Effector memory CD4-positive, alpha-beta T cell (primary cell): Measurements from ENCODE around the gene EIF4H.
A peak's percentile ranks its signal among the peaks of the same experiment; 100 is the strongest.
"Not testable (repeated sequence)": the region's sequence is repeated elsewhere in the genome, so short reads cannot be mapped to it uniquely, and the experiment has no call there.

Source experiments
- DNase-seq, 3 donors: peaks; one replicate each; pipeline ENCODE4 v3.0.0-alpha.2; 2020
- H3K27ac ChIP-seq: 2 replicates; pipeline ENCODE4 v1.7.0; 2013; ENCODE audit warnings: mild to moderate bottlenecking, low read length, moderate library complexity; ENCODE audit not compliant: insufficient read depth, poor library complexity, severe bottlenecking
- H3K27me3 ChIP-seq: replicated peaks from 2 replicates; pipeline ENCODE4 v1.7.0; 2013; ENCODE audit warnings: mild to moderate bottlenecking, low read length; ENCODE audit not compliant: insufficient read depth, control insufficient read depth, poor library complexity, severe bottlenecking
- H3K36me3 ChIP-seq: 2 replicates; pipeline ENCODE4 v1.7.0; 2013; ENCODE audit warnings: mild to moderate bottlenecking, low read length, moderate library complexity; ENCODE audit not compliant: control insufficient read depth, insufficient read depth
- H3K4me1 ChIP-seq: 2 replicates; pipeline ENCODE4 v1.7.0; 2013; ENCODE audit warnings: low read length, mild to moderate bottlenecking; ENCODE audit not compliant: control insufficient read depth, insufficient read depth, poor library complexity, severe bottlenecking
- H3K4me3 ChIP-seq: 2 replicates; pipeline ENCODE4 v1.7.0; 2013; ENCODE audit warnings: low read length, low read depth, mild to moderate bottlenecking; ENCODE audit not compliant: insufficient read depth, poor library complexity, severe bottlenecking
- H3K9me3 ChIP-seq: 2 replicates; pipeline ENCODE4 v1.7.0; 2013; ENCODE audit warnings: mild to moderate bottlenecking, low read length, moderate library complexity; ENCODE audit not compliant: control insufficient read depth

Gene EIF4H

GRCh38 chr7:74148491-74148890, 25.7 kb upstream of the EIF4H start:
- no peak overlapping the region for H3K4me3 ChIP-seq
- no peaks in the 10 kb centered on the region for H3K9me3 ChIP-seq
- H3K27ac ChIP-seq, result no peak overlapping the region
- no peaks in the 10 kb centered on the region for H3K36me3 ChIP-seq
- no peak for DNase-seq
- H3K4me1 ChIP-seq, result no peaks in the 10 kb centered on the region
- H3K27me3 ChIP-seq, result no peaks in the 10 kb centered on the region

GRCh38 chr7:74149071-74149470, 25.1 kb upstream of the EIF4H start:
- Histone ChIP-seq H3K9me3 (no peaks in the 10 kb centered on the region), H3K4me1 (no peaks in the 10 kb centered on the region), H3K27me3 (no peaks in the 10 kb centered on the region), H3K36me3 (no peaks in the 10 kb centered on the region), H3K27ac (no peak overlapping the region), H3K4me3 (no peak overlapping the region)
- DNase-seq, result no peak

GRCh38 chr7:74149603-74150002, 24.6 kb upstream of the EIF4H start:
- no peaks in the 10 kb centered on the region for H3K9me3 ChIP-seq
- DNase-seq, result no peak

DNA sequence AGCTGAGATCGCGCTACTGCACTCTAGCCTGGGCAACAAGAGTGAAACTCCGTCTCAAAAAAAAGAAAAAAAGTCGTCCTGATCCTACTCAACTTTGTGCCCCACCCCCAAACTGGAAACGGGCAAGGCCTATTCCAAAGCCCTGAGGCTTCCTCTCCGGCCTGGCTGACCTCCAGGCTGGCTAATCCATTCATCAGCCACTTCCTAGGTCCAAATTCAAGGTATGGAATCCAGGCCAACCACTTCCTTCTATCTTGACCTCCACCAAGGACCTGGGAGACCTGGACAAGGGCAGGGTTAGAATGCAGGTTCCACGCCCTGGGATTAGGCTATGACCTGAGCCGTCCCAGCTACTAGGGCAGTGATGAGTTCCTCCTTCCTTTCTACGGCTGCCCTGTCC, 20.4 kb upstream of the EIF4H start:
- H3K9me3 ChIP-seq, result no peaks in the 10 kb centered on the region
- no peak overlapping the region for H3K4me3 ChIP-seq
- no peaks in the 10 kb centered on the region for H3K4me1 ChIP-seq
- H3K27me3 ChIP-seq, result no peaks in the 10 kb centered on the region
- no peak overlapping the region for H3K27ac ChIP-seq
- no peak for DNase-seq
- no peaks in the 10 kb centered on the region for H3K36me3 ChIP-seq

More at GRCh38 chr7:74149603-74150002, 24.6 kb upstream of the EIF4H start:
- H3K36me3 ChIP-seq, result no peaks in the 10 kb centered on the region
- no peak overlapping the region for H3K27ac ChIP-seq
- no peak overlapping the region for H3K4me3 ChIP-seq
- no peaks in the 10 kb centered on the region for H3K27me3 ChIP-seq
- H3K4me1 ChIP-seq, result no peaks in the 10 kb centered on the region

- no peaks in the 10 kb centered on the region for H3K27me3 ChIP-seq
- no peak overlapping the region for H3K4me3 ChIP-seq
These were observed 18.3 kb upstream of the EIF4H start for GRCh38 chr7:74155810-74156395.

GRCh38 chr7:74157605-74158004, 16.6 kb upstream of the EIF4H start:
- H3K27ac ChIP-seq, result no peak overlapping the region
- no peaks in the 10 kb centered on the region for H3K9me3 ChIP-seq
- no peaks in the 10 kb centered on the region for H3K4me1 ChIP-seq
- no peaks in the 10 kb centered on the region for H3K36me3 ChIP-seq
- H3K4me3 ChIP-seq, result no peak overlapping the region
- no peaks in the 10 kb centered on the region for H3K27me3 ChIP-seq
- no peak for DNase-seq

More at GRCh38 chr7:74155810-74156395, 18.3 kb upstream of the EIF4H start:
- H3K4me1 ChIP-seq, result no peaks in the 10 kb centered on the region
- no peak for DNase-seq
- H3K36me3 ChIP-seq, result no peaks in the 10 kb centered on the region
- no peak overlapping the region for H3K27ac ChIP-seq
- no peaks in the 10 kb centered on the region for H3K9me3 ChIP-seq

GRCh38 chr7:74164985-74165456, 9.1 kb upstream of the EIF4H start:
- no peak overlapping the region for H3K27ac ChIP-seq
- no peaks in the 10 kb centered on the region for H3K9me3 ChIP-seq
- no peaks in the 10 kb centered on the region for H3K4me1 ChIP-seq
- H3K4me3 ChIP-seq, result no peak overlapping the region
- H3K27me3 ChIP-seq, result no peaks in the 10 kb centered on the region
- no peaks in the 10 kb centered on the region for H3K36me3 ChIP-seq
- no peak for DNase-seq

DNA sequence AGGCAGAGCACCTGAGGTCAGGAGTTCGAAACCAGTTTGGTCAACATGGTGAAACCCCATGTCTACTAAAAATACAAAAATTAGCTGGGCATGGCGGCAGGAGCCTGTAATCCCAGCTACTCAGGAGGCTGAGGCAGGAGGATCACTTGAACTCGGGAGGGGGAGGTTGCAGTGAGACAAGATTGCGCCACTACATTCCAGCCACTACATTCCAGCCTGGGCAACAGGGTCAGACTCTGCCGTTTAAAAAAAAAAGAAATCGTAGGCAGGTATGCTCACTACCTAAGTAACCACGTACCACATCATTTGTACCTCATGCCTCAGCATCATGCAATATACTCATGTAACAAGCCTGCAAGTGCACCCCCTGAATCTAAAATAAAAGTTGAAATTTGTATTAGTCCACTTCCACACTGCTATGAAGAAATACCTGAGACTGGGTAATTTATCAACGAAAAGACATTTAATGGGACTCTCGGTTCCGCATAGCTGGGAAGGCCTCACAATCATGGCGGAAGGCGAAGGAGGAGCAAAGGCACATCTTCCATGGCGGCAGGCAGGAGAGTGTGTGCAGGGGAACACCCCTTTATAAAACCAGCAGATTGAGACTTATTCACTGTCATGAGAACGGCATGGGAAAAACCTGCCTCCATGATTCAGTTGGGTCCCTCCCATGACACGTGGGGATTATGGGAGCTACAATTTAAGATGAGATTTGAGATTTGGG, 8.1 kb upstream of the EIF4H start:
- DNase-seq, result no peak
- Histone ChIP-seq H3K36me3 (no peaks in the 10 kb centered on the region), H3K4me3 (no peak overlapping the region), H3K27ac (no peak overlapping the region), H3K9me3 (no peaks in the 10 kb centered on the region), H3K27me3 (no peaks in the 10 kb centered on the region), H3K4me1 (no peaks in the 10 kb centered on the region)

- not testable (repeated sequence) for DNase-seq, H3K27me3 ChIP-seq
These were observed 6.8 kb upstream of the EIF4H start for GRCh38 chr7:74167324-74167723.

GRCh38 chr7:74173074-74173473, 1.1 kb upstream of the EIF4H start:
- no peak for DNase-seq
- no peaks in the 10 kb centered on the region for H3K9me3 ChIP-seq
- no peaks in the 10 kb centered on the region for H3K27me3 ChIP-seq
- H3K36me3 ChIP-seq, result peaks cover 3% of the 10 kb centered on the region
- peaks cover 33% of the 10 kb centered on the region for H3K4me1 ChIP-seq
- H3K4me3 ChIP-seq, result peak overlapping the region; percentile 97
- no peak overlapping the region for H3K27ac ChIP-seq

More at GRCh38 chr7:74167324-74167723, 6.8 kb upstream of the EIF4H start:
- not testable (repeated sequence) for H3K36me3 ChIP-seq, H3K4me1 ChIP-seq, H3K9me3 ChIP-seq, H3K27ac ChIP-seq, H3K4me3 ChIP-seq
